Activated T-cell treated with anti-CD3 and anti-CD28 coated beads, Interleukin-2, amount 50 U/mL, for 48 hours (primary cell): ENCODE results near the gene DLG2.
"Not testable (repeated sequence)": the region's sequence is repeated elsewhere in the genome, so short reads cannot be mapped to it uniquely, and the experiment has no call there.

Experiments used
- DNase-seq, 2 experiments: peaks; one replicate each; pipeline ENCODE4 v3.0.0-alpha.2; 2020

Gene DLG2

DNA sequence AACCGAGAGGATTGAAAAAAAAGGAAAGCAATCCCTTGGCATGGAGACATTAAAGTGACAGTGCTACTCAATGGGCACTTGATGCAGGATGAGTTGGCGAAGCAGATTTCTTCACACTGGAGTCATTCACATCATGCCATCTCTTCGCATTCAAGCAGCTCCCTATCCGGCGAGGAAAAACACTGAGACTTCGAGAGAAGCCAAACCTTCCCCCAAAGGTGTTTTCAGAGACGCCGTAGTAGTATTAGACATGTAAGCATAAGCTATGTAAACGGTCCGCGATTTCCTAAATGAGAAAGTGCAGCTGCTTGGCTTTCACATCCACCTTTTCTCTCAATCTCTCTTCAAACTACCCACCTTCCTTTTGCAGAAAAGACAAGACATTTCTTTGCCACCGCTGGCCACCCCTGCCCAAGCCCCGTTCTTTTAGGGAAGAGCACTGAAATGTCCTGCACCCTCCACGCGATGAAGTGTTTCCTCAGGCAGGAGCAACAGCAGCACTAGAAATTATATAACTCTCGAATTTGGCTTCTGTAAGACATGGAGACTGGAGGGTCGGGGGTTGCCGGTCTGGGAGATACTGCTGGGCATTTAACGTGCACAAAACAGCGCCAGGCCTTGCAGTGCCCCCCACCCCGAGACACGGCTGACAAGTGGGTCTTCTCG, at the start of gene DLG2:
Gene DLG2, minus strand, starts transcription at position 13 of the 666 bp plus-strand sequence.
- peak; percentile 37 to 38 for DNase-seq

DNA sequence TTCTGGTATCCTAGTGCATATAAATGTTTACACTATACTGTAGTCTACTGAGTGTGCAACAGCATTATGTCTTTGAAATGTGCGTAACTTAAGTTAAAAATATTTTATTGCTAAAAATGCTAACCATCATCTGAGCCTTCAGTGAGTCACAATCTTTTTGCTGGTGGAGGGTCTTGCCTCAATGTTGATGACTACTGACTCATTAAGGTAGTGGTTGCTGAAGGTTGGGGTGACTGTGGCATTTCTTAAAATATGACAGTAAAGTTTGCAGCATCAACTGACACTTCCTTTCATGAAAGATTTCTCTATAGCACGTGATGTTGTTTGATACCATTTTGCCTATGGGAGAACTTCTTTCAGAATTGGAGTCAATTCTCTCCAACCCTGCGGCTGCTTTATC, 46.2 kb upstream of the DLG2 start:
- DNase-seq: no peak

DNA sequence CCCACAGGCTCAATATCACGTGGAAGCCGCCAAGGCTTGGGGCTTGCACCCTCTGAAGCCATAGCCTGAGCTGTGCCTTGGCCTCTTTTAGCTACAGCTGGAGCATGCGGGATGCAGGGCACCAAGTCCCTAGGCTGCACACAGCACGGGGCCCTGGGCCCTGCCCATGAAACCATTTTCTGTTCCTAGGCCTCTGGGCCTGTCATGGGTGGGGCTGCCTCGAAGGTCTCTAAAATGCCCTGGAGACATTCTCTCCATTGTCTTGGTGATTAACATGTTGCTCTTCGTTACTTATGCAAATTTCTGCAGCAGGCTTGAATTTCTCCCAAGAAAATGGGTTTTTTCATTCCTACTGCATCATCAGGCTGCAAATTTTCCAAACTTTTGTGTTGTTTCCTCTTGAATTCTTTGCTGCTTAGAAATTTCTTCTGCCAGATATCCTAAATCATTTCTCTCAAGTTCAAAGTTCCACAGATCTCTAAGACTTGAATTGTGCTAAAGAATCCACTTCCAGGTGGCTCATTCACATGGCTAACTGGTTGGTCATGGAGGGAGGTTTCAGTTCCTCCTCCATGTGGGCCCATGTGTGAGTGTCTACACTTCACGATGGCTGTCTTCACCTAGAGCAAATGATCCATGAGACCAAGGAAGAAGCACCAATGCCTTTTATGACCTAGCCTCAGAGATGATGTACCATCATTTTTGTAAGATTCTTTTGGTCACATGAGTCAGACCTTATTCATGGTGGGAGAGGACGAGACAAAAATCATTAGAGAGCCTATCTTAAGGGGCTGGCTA, 45.2 kb upstream of the DLG2 start:
- DNase-seq: no peak

DNA sequence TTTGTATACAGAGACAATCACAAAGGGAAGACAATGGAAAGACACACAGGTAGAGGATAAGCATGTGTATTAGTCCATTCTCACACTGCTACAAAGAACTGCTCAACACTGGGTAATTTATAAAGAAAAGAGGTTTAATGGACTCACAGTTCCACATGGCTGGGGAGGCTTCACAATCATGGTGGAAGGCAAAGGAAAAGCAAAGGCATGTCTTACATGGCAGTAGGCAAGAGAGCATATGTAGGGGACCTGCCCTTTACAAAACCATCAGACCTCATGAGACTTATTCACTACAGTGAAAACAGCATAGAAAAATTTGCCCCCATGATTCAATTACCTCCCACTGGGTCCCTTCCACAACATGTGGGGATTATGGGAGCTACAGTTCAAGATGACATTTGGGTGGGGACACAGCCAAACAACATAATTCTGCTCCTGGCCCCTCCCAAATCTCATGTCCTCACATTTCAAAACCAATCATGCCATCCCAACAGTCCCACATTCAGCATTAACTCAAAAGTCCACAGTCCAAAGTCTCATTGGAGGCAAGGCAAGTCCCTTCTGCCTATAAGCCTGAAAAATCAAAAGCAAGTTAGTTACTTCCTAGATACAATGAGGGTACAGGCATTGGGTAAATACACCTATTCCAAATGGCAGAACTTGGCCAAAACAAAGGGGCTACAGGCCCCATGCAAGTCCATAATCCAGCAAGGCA, 44.0 kb upstream of the DLG2 start:
- DNase-seq: not testable (repeated sequence)

DNA sequence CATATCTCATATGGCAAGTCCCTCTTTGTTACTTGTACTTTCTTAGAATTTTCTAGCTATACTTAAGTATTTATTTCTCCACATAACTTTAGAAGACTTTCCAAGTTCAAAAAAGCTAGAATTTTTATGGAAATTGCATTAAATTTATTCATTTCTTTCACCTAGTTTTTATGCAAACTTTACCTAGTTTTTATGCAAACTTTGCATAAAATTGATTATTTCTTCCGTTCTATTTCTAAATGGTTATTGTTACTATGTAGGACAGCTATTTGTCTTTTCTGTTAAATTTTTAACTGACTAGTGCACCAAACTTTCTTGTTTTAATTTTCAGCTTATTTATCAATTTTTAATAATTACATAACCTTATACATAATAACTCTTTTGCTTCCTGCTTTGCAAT, 41.0 kb upstream of the DLG2 start:
- DNase-seq: no peak

DNA sequence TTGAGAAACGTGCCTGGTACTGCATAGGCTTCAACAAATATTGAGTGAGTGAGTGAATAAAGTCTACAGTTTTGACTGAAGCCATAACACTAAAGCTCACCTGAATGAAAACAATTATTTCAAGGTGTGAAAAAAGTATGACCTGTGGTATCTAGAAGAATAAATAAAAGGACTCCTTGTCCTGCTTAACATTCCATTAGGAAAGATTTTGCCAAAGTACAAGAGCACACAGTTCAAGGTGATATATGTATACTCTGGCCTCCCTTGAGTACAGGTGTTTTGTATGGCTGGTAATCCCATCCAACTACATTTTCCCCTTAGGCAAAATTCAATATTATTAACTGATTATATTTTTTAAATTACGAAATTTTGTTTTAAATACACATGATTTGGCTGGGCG, 39.5 kb upstream of the DLG2 start:
- DNase-seq: no peak

DNA sequence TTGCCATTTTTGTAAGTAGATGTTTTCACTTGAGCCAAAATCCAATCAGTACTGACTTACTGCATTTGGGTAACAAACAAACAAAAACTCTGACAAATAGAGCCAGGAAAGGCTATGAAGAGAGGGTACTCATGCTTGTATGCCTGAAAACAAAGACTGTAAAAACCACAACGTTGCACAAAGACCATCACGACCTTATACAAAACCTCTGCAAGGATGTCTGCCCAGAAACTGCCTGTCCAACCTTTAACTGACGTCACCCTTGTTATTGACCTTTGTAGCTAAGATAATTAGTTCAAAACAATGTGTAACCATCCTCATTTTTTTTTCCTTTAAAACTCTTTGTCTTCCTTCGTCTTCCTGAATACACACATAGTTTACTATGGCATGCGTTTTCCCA, 38.6 kb upstream of the DLG2 start:
- no peak for DNase-seq

DNA sequence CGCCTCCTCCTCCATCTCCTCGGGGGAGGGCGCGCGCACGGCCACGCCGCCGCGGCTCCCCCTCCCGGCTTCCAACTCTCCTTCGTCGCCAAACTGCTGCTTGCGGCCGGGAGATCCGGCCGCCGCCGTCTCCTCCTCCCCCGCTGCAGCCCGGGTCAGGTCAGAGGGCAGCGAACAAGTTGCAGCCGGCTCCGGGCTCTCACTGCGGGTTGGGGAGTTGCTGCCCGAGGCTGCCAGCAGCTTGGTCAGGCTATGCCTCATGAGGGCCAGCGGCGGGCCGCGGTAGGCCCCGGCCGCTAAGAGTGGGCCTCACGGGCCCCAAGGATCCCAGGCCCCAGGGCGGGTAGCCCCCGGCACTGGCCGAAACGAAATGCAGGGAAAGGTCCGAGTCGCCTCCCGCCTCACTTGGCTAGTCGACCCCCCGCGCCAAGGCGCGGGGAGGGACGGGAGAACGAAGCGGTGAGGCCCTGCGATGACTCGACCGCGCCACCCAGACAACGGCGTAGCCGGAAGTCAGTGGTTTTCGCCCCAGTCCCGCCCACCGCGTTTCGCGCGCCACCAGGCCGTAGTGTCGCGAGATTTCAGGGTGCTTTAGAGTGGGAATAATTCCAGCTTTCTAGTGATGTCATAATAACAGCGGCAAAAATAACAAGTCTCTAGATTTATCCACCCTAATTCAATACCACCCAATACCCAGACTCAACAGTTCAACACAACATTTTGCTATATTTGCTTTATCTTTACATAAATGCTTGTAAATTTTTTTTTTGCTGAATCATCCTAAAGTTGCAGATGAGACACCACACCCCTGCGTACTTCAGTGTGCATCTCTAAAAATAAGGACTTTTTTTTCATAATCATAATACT, 37.7 kb upstream of the DLG2 start, which contains the start of gene CREBZF:
Gene CREBZF, minus strand, starts transcription at position 515 of the 867 bp plus-strand sequence. Its CDS starts 254 bp downstream, at position 261.
- DNase-seq: peak; percentile 98 to 99

DNA sequence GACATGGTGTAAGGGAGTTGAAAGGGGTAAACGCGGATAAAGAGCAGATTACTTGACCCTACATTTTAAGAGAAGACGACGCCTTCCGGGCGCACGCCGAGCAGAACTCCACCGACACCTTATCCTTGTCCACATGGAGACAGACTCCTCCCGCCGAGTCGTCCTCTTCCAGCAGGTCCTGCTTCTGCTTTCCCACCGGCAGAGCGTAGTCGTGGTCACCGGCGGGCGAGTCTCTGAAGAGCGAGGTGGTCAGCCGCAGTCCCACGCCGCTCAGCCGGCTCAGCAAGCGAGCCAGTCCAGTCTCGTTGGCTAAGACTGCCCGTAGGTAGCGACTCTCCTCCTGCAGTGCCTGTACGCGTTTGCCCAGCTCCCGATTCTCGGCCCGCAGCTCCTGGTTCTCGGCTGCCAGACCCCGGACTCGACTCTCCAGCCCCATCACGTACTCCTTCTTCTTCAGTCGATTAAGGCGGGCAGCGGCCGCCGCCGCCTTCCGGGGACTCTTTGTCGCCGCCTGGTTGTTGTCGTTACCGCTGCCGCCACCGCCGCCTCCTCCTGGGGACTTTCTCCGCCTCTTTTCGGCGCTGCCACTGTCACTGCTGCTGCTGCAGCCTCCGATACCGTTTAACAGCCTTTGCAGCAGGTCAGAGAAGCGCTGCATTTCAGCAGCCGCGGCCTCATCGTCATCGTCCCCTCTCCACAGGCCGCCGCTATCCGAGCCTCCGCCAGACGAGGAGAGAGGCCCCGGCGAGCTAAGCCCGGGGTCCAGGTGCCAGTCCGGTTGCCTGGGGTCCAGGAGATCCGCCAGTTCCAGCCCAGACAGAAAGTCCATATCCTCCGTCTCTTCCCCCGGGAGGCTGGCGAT, 36.8 kb upstream of the DLG2 start:
- DNase-seq: peak; percentile 88 to 91

DNA sequence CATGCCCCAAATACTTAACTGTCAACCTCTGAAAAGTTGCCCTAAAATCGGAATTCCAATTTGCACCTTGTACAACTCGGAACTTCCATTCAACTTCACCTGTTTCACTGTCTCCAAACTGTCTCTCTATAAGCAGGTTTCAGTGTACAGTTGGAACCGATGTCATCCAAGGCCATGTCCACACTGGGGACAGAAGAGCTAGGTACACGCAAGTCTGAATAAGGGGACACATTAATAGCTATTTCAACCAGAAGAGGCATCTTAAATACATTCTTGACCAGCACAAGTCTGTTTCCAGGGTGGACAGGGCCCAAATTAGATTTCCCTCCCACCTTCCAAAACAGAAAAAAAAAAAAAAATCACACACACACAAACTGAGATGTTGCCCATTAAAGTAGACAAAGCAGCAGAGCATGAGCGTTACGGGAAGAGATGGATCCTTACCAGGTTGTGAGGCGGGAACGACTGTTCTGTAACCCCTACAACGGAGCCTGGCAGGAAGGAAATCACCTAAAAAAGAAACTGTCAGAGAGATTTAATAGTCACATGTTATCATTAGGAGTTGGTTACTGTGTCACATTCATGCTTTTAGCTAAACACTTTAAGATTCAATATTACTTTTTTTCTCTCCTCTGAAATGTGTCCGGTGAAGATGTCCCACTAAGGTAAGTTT, 36.1 kb upstream of the DLG2 start:
- no peak for DNase-seq

DNA sequence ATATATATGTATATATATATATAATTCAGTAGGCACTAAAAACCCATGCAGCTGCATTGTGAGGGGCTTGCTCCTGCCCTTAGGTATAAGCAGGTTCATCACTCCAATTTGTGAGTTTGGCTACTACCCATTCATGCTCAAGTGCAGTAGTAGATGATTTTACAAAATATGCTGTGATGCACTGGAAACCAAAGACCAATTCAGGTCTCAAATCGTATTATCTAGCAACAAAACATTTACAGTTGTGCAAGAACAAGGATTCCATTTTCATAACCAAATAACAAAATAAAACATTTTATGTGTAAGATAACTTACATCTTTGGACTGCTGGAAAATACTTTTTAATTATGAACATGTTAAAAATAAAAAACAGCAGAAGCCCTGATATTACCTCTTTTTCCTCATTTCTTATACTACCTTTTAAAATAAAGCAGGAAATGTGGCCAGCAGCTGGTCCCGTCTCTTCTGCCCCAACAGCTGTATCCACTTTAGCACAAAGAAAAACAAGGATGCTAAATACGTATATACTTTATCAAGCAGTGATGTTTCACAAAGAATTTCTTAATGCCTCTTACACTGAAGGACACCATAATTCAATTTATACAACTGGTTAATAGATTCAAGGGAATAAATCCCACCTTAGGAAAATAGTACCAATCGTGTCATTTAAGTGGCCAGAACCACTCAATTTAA, 35.0 kb upstream of the DLG2 start:
- DNase-seq: no peak

DNA sequence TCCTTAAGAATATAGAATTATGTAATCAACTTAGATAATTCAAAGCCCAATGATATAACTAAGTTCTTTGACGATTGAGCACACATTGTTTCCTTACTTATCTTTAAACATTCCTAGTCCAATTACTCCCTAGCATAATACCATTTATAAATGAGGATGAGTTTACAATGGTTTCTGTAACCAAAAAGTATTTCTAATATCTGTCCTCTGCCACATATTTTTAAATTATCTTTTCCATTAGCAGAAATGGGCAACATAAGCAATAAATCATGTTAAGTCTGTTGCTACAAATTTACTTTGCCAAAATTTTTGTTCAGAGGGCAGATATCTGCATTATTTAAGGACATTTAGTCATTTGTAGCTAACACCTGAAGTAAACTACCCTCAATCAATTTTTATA, 31.0 kb upstream of the DLG2 start:
- no peak for DNase-seq

DNA sequence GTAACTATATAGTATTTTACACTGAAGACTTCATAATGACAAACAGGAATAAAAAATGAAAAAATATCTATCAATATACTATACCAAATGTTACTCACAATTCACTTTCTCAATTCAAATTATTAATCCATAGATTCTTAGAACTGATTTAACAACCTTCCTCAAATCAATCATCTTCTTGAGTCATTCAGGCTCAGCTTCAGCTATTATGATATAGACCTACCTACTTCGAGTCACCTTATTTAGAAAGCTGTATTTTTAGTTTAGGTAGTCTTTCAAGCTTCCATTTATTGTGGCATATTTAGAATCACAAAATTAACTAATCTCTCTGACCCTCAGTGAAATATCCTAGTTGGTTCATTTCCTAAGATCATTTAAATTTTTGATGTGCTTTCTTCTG, 29.6 kb upstream of the DLG2 start:
- DNase-seq: no peak

DNA sequence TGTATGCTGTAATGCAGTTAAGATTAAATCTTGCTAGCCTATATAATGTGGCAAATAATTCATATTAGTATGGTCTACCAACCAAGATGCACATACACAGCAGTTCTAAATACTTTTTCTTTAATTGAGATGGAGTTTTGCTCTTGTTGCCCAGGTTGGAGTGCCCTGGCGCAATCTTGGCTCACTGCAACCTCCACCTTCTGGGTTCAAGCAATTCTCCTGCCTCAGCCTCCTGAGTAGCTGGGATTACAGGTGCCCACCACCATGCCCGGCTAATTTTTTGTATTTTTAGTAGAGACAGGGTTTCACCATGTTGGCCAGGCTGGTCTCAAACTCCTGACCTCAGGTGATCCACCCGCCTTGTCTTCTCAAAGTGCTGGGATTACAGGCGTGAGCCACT, 27.2 kb upstream of the DLG2 start:
- not testable (repeated sequence) for DNase-seq

DNA sequence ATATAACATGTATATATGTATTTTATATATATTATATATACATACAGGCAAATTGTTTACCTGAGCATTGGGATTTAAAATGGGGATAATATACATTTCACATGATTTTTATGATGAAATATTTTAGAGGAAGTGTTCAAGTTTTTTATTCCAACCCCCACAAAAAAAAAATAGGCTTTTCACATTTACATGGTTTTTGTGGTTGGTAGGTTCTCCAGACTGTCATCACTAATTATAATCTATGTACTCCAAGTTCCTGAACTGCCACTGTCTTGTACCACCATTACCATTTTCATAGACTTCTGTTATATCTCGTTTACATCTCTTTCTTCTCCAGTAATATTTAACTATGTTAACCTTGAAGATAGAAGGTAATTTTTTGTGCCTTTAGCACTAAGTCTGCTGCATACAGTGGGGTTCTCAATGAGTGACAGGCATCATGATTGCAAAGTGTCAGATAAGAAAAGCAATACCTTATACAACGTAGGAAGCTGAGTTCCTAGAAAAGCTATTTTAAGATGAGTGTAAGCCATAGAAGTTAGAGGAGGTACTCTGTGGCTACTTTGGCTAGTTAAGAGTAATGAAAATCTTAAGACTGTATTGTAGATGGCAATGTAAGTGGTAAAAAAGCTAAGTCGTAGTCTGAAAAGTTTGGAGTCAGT, 25.8 kb upstream of the DLG2 start:
- DNase-seq: no peak

DNA sequence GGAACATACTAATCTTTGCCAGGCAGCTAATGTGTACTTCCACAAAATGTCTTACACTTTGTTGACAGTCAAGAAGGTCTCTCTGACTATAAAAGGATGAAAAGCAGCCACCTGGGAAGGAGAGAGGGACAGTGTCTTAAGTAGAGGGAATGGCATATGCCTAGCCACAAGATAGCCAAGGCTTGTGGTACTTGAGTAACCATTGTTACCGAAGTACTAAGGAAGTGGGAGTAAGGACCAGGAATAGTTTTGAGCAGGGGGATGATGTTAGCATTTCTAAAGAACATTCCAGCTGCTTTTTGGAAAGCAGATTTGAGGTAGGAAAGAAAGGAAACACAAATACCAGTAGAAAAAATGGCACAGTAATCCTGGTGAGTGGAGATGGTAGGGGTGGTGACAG, 24.0 kb upstream of the DLG2 start:
- no peak for DNase-seq

DNA sequence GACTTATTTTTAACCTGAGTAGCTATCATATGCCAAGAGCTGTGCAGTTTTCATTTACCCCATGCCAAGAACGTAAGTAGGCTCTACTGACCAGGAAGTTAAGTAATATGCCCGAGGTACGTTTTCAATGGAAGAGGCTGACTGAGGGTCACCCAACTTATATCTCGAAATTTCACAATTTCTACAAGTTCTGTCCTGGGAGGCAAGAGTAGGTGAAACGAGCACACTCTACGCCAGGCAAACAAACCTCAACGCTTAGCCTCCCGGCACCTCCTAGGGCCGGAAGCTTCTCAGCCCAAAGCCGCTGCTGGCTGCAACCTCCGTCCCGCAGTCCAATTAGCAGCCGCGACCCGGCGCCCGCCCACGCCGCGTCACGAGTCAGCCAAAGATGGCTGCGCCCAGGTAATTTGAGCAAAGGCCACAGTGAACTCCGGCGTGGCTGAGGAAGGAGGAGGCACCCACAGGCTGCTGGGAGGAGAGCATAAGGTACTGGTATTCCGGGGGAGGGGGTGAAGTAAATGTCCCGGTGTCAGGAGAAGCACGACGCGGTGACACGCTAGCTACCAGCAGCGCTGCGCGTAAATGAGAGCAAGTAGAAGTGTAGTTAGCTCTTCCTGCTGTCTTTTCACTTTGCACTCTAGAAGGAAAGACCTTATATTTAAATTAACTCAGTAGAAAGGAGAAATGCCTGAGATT, 20.6 kb upstream of the DLG2 start, which contains the start of gene TMEM126A:
Gene TMEM126A, plus strand, starts transcription at position 364 of the 696 bp plus-strand sequence. CDS start 2,289 bp downstream, outside the sequence.
- peak; percentile 94 for DNase-seq

DNA sequence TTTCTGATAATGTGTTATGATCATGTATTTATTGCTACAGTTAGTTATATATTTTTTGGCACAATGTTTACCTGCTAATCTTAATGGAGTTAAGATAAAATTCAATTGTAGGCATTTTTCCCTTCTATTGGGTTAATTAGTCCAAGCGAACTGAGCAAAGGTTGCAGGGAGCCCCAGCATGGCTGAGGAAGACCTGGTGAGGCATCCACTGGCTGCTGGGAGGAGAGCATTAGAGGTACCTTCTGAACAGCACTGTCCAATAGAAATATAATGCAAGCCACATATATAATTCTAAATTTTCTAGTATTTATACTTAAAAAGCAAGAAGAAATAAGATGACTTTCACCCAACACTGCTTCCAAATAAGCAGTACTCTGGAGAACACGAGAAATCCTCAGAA, 19.9 kb upstream of the DLG2 start:
- no peak for DNase-seq

DNA sequence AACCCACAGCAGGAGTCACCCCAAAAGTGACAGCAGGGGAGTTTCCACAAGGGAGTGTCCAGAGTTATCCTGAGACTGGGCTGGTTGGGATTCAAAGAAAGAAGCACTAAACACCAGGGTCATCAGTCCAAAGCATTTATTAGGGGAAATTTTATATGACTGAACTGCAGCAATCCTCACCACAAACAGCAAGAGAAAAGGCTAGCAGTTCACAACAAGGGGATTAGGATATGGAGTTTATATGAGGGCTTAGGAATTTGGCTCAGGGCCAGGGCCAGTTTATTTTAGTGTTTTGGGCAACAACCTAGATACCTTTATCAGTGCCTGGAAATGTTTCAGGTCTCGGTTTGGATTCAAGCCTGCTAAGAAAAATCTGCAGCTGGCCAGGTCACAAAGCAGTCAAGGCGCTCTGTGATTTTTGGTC, 16.1 kb upstream of the DLG2 start:
- no peak for DNase-seq
